Psoas muscle (tissue), 8 donors: ENCODE data around the gene REC8. TPM values are rescaled to one million over a fixed set of nuclear protein-coding genes. Genes with fewer than 3 reads are reported as not detected.

Source experiments
- ATAC-seq, 4 donors: fragments of 200-7000 bp; cut with Tn5 transposase; one replicate each; pipeline ENCODE4 v1.9.1; 2020; ENCODE audit warnings: moderate library complexity in 3 of 4, mild to moderate bottlenecking in 2 of 4
- DNase-seq, 2 donors: peaks; one replicate each; pipeline ENCODE4 v3.0.0-alpha.2; 2020
- H3K27ac ChIP-seq: fragments of 200-600 bp; one replicate; pipeline ENCODE4 v1.8.0; 2022
- H3K27me3 ChIP-seq, 3 donors: fragments of 200-600 bp in 1 of 3; one replicate each; pipeline versions ENCODE4 v1.6.1 to v1.8.0; 2013 to 2022; ENCODE audit warnings: low read length in 2 of 3, mild to moderate bottlenecking in 2 of 3, moderate library complexity in 1 of 3; ENCODE audit not compliant: insufficient read depth in 3 of 3
- H3K36me3 ChIP-seq, 2 donors: fragments of 200-600 bp in 1 of 2; one replicate each; pipeline versions ENCODE4 v1.6.1 to v1.8.0; 2013 to 2022; ENCODE audit warnings: low read depth in 1 of 2, mild to moderate bottlenecking in 1 of 2, moderate library complexity in 1 of 2; ENCODE audit not compliant: insufficient read depth in 1 of 2
- H3K4me1 ChIP-seq: fragments of 200-600 bp; one replicate; pipeline ENCODE4 v1.8.0; 2022
- H3K4me3 ChIP-seq: fragments of 200-600 bp; one replicate; pipeline ENCODE4 v1.8.0; 2022; ENCODE audit warnings: mild to moderate bottlenecking
- H3K9me3 ChIP-seq: fragments of 200-600 bp; one replicate; pipeline ENCODE4 v1.8.0; 2022
- WGBS, 3 donors: extraction: QIAGEN DNeasy Blood & Tissue Kit; methylation state at CpG; one replicate each; pipeline versions ENCODE4 v1.1.6 to v1.1.7; 2013; 5-methylcytosine and 5-hydroxymethylcytosine counted together
- intact Hi-C, 2 donors: fragments of 100-400 bp; cut with DNase I; formaldehyde crosslinking; loops; one replicate each; pipeline versions ENCODE4 v1.11.0 to v1.14.2; 2022
- polyA plus RNA-seq, 3 donors: library from polyadenylated mRNA; stranded (reverse); fragments of 200-250 nt; gene quantifications; one replicate each; pipeline ENCODE4 v1.2.3, GENCODE V29; 2013
- total RNA-seq, 4 donors: library from RNA; stranded (reverse); fragmentation: NEBNext Ultra II Directional in 2 of 4; extraction: Animal tissue kit (Norgen Biotek cat#: 25700) in 2 of 4; gene quantifications; one replicate each; pipeline versions ENCODE4 v1.2.1 to v1.2.4, GENCODE V29; 2021 to 2023
- TF ChIP-seq, protein P1 (sequence below): fragments of 200-600 bp; IDR thresholded peaks from one replicate; pipeline ENCODE4 v1.8.0; 2022; ENCODE audit warnings: antibody characterized with exemption
- donor health status: healthy with polysubstance abuse.
- donor health status: DM: no; HTN: no; CAD: no; lungs with moderate emphysema.
- donor health status: Bipolar disorder and iron deficiency.
- donor health status: healthy.
- donor health status: DM: yes; HTN: yes; CAD: no.
- donor health status: DM: no; HTN: no; CAD: no.
- donor health status: DM: no; HTN: no; CAD: no.
- donor health status: DM: yes; HTN: yes; CAD: no.

Gene REC8
- total and polyA plus RNA-seq, 7 donors: 0.13 to 1.6 (median 1.2) TPM

DNA sequence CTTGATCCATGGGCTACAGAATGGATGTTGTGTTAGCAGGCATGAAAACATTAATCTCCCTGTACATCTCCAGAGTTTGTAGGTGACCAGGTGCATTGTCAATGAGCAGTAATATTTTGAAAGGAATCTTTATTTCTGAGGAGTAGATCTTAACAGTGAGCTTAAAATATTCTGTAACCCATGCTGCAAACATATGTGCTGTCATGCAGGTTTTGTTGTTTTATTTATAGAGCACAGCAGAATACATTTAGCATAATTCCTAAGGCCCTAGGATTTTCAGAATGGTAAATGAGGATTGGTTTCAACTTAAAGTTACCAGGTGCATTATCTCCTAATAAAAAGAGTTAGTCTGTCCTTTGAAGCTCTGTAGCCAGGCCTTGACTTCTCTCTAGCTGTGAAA is 44.9 kb upstream of the REC8 start:
- Histone ChIP-seq H3K27me3 (no peaks in the 10 kb centered on the region), H3K9me3 (no peaks in the 10 kb centered on the region), H3K27ac (no peak overlapping the region), H3K4me1 (peaks cover 9% of the 10 kb centered on the region), H3K4me3 (no peak overlapping the region), H3K36me3 (peaks cover 0 to 25% of the 10 kb centered on the region in 2 donors)
- no peak for ATAC-seq
- intact Hi-C loops: no loop called here
- DNase-seq: no peak
- TF ChIP-seq, protein P1, sequence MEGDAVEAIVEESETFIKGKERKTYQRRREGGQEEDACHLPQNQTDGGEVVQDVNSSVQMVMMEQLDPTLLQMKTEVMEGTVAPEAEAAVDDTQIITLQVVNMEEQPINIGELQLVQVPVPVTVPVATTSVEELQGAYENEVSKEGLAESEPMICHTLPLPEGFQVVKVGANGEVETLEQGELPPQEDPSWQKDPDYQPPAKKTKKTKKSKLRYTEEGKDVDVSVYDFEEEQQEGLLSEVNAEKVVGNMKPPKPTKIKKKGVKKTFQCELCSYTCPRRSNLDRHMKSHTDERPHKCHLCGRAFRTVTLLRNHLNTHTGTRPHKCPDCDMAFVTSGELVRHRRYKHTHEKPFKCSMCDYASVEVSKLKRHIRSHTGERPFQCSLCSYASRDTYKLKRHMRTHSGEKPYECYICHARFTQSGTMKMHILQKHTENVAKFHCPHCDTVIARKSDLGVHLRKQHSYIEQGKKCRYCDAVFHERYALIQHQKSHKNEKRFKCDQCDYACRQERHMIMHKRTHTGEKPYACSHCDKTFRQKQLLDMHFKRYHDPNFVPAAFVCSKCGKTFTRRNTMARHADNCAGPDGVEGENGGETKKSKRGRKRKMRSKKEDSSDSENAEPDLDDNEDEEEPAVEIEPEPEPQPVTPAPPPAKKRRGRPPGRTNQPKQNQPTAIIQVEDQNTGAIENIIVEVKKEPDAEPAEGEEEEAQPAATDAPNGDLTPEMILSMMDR: no peak

DNA sequence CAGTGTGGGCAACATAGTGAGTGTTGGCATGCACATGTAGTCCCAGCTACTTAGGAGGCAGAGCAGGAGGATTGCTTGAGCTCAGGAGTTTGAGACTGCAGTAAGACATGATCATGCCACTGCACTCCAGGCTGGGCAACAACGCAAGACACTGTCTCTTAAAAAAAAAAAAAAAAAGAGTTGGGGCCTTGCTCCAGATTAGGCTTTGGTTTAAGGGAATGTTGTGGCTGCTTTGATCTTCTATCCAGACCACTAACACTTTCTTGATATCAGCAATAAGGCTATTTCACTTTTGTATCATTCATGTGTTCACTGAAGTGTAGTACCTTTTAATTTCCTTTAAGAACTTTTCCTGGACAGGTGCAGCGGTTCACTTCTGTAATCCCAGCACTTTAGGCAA is 44.2 kb upstream of the REC8 start:
- intact Hi-C loops: no loop called here
- TF ChIP-seq, protein P1: no peak
- H3K27ac ChIP-seq: no peak overlapping the region
- no peaks in the 10 kb centered on the region for H3K27me3 ChIP-seq
- peaks cover 0 to 18% of the 10 kb centered on the region in 2 donors for H3K36me3 ChIP-seq
- no peak overlapping the region for H3K4me3 ChIP-seq
- peaks cover 13% of the 10 kb centered on the region for H3K4me1 ChIP-seq
- 80 to 93% (median 82%) methylated on average over 2 of the region's 2 CpGs for WGBS, 3 donors
- no peaks in the 10 kb centered on the region for H3K9me3 ChIP-seq
- ATAC-seq (no peak), DNase-seq (no peak)

DNA sequence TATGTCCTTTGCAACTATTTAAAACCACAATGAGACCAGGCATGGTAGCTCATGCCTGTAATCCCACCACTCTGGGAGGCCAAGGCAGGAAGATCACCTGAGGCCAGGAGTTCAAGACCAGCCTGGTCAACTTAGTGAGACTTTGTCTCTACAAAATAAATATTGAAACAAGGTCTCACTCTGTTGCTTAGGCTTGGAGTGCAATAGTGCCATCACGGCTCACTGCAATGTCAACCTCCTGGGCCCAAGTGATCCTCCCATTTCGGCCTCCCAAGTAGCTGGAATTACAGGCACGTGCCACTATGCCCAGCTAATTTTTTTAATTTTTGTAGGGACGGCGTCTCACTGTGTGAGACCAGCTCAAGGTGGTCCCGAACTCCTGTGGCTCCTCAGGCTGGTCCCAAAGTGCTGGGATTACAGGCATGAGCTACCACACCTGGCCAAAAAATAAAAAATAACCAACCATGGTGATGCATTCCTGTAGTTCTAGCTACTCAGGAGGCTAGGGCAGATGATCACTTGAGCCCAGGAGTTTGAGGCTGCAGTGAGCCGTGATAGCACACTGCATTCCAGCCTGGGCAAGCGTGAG is 42.4 kb upstream of the REC8 start:
- Histone ChIP-seq H3K36me3 (peaks cover 0 to under 1% of the 10 kb centered on the region in 2 donors), H3K27me3 (no peaks in the 10 kb centered on the region), H3K4me1 (peaks cover 24% of the 10 kb centered on the region), H3K9me3 (no peaks in the 10 kb centered on the region), H3K4me3 (no peak overlapping the region), H3K27ac (peak overlapping the region; percentile 96)
- TF ChIP-seq, protein P1: no peak
- DNase-seq: no peak
- intact Hi-C loops: no loop called here
- 84 to 95% (median 86%) methylated on average over 8 of the region's 8 CpGs for WGBS, 3 donors
- no peak for ATAC-seq

DNA sequence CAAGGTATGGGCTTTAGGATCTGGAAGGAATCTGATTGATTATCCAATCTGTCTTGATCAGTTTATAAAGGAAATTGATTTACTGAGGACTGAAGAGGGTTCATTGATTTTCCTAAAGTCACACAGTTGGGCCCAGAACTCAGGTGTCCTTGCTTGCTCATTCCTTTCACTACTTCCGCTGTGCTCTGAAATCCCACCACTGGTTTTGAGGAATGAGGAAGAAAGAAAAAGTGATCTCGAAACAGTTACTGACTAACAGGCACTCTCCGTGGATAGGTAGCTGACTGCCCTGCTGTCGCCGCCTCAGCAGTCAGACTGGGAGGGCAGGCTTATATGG is 41.5 kb upstream of the REC8 start, which contains the start of gene FITM1:
Gene FITM1 (plus strand): TSS at position 280 of the 337 bp plus-strand sequence. CDS start 905 bp downstream, outside the sequence.
- Histone ChIP-seq H3K4me3 (peak within 1 kb of the TSS; percentile 68), H3K27ac (peak within 1 kb of the TSS; percentile 96), H3K9me3 (no peaks in the 10 kb centered on the region), H3K4me1 (peaks cover 26% of the 10 kb centered on the region), H3K27me3 (no peaks in the 10 kb centered on the region), H3K36me3 (no peaks in the 10 kb centered on the region)
- ATAC-seq (peak in 1 of 4 donors; percentile 21), DNase-seq (no peak)
- TF ChIP-seq, protein P1: no peak
- intact Hi-C loops: no loop called here
- 65 to 85% (median 71%) methylated on average over 5 of the region's 5 CpGs for WGBS, 3 donors
